ENCODE measurements around the gene ARMH3.
A peak's percentile ranks its signal among the peaks of the same experiment; 100 is the strongest.

ARMH3 gene

GRCh38 chr10:101840102-101840684 lies 215.8 kb downstream of the ARMH3 start:
- DNase-seq (ENCODE audit: extremely low spot score, insufficient read length, low read depth) = no peak
- FAIRE-seq = no peak

GRCh38 chr10:101839416-101840063 lies 216.4 kb downstream of the ARMH3 start:
- FAIRE-seq = peak; percentile 63
- DNase-seq (ENCODE audit: extremely low spot score, insufficient read length, low read depth) = no peak

DNA sequence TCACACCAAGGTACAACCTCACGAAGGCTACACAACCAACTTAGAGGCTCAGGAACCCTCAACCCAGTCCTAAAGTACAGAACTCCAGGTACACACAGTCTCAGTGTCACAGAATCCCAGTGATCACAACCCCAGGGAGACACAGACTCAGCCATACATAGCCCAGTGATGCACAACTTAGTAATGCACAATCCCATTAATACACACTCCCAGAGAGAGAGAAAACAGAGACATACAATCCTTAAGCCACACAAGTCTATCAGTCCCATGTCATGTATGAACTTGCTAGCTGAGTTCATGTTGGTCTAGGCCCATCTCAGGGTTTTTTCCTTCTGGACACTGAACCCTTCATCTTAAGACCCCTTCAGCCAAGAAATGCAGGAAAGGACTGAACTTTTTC lies 217.0 kb downstream of the ARMH3 start:
- no peak for FAIRE-seq
- DNase-seq (ENCODE audit: extremely low spot score, insufficient read length, low read depth) = no peak

DNA sequence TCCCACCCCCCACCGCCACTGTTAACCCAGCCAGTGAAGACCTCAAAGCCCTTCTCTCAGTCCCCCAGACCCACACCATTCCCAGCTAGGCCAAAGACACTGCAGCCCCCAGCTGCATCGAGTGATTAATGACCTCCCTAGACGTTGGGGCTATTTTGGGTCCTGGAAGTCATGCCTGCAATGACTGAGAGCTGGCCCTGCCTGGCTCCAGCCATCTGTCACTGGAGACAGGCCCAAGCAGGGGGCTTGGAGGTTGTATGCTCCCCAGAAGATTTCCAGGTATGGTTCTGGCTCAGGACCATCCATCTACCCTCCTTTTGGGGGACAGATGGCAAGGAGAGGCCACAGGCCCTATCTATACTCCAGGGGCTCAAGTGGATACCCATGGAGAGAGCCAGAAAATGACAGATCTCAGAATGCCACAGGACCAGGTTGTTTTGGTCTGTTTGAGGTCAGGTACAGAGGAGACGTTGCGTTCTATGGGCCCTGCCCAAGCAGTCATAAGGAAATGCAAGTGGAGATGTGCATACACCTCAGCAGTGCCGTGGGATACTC lies 217.5 kb downstream of the ARMH3 start:
- DNase-seq (ENCODE audit: extremely low spot score, insufficient read length, low read depth) (no peak), FAIRE-seq (no peak)

DNA sequence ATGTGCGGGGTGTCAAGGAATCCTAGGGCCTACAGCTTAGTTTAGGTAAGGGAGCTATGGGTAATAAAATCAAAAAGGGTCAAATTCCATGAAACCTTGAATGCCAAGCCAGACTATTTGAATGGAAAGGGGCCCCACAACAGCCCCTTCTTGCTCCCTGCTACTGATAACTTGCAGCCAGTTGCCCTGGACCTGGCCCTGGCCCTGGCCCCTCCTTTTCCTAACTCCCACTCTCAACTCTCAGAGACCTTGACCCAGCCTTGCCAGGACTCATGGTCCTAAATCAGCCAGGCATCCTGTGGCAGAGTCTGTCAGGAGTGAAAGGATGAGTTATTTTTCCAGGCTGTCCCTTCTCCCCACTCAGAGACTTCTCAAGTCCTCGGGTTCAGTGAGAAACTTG lies 218.2 kb downstream of the ARMH3 start:
- FAIRE-seq = no peak
- DNase-seq (ENCODE audit: extremely low spot score, insufficient read length, low read depth) = no peak

DNA sequence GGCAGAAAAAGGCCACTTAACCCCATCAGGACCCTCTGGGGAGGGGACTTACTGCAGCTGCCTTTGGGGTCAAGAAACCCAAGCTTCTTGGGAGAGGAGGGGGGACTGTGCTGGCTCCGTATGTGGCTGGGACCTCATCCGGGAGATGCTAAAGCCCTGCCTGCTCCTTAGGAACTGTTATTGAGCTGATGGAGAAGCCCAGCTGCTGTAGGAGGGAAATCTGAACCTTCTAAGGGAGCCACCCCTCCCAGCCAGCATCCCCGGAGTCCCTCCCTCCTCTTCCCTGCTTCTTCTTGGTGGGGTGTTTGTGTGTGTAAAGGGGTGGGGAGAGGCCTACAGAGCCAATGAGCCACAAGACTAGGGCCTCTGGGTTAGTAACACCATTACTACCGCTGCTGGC lies 220.6 kb downstream of the ARMH3 start:
- no peak for FAIRE-seq
- DNase-seq (ENCODE audit: extremely low spot score, insufficient read length, low read depth) = no peak

DNA sequence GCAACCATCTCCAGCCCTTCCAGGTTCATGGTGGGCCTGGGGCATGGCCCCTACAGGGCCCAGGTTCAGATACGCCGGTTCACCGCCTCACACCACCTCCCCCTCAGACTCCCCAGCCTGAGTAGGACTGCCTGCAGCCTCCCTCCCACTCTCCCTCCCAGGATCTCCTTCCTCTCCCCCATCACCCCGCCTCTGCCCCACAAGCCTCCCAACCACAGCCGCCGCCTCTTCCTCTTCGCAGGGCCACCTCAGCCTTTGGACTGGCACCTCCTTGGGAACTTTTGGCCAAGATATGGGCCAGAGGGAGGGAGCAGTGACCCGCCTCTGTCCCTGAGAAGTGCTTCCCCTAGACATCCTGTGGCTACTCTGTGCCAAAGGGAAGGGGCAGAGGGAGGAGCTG lies 221.6 kb downstream of the ARMH3 start:
- no peak for FAIRE-seq
- DNase-seq (ENCODE audit: extremely low spot score, insufficient read length, low read depth) = no peak

GRCh38 chr10:101833466-101833865 lies 222.5 kb downstream of the ARMH3 start:
- no peak for FAIRE-seq
- no peak for DNase-seq (ENCODE audit: extremely low spot score, insufficient read length, low read depth)

DNA sequence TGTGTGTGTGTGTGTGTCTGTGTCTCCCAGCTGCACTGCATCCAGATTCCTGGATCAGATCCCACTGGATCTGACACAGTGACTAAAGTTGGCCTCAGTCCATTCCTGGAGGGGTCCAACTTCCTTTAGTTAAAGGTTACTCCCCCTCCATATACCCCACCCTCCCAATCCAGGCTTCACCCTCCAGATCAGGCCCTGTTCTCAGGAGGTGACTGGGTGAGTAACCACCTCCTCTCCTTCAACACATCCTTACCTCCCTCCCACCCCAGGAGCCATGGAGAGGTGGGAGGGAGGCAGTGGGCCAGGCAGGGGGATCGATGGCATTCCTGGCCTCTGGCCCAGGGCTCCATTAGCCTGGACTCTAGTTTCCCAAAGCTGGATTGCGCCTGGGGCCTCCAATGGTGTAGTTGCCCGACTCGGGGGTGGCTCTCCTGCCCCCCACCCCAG lies 223.6 kb downstream of the ARMH3 start:
- no peak for FAIRE-seq

GRCh38 chr10:101831169-101831811 lies 224.7 kb downstream of the ARMH3 start:
- no peak for FAIRE-seq
- DNase-seq (ENCODE audit: extremely low spot score, insufficient read length, low read depth) = no peak

More for the DNA sequence above, 223.6 kb downstream of the ARMH3 start:
- no peak for DNase-seq (ENCODE audit: extremely low spot score, insufficient read length, low read depth)

DNA sequence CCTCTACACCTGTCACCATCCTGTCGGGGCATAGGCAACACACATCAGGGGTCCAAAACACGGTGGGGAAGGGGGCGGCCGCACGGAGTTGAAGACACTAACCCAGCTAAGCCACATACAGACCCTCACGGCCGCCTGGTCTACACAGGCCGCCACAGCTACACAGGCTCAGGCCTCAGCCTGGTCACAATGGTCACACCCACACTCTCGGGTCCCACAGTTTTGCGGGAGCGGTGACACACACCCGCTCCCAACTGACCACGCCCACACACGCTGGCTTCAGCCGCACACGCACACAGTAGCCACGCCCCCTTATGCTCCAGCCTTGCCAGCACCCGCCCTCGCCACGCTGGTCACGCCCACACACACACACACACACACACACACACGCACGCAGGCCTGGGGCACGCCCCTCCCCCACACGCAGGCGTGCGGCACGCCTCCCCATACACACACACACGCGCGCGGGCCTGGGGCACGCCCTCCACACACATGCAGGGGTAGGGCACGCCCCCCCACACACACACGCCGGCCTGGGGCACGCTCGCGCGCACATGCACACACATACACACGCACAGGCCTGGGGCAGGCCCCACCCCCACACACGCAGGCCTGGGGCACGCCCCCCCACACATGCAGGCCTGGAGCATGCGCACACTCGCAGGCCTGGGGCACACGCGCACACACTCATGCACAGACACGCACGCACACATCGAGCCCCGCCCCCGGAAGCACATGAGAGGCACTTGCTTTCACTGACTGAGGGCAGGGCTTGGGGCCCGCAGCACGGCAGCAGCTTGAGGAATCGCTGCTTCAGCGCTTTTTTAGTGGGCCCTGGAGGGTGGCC lies 225.4 kb downstream of the ARMH3 start:
- peak; percentile 96 for FAIRE-seq

GRCh38 chr10:101829561-101830315 lies 226.2 kb downstream of the ARMH3 start:
- DNase-seq (ENCODE audit: extremely low spot score, insufficient read length, low read depth) (peak; percentile 72), FAIRE-seq (peak; percentile 62)

More for the DNA sequence above, 225.4 kb downstream of the ARMH3 start:
- DNase-seq (ENCODE audit: extremely low spot score, insufficient read length, low read depth) = peak; percentile 86

- FAIRE-seq (no peak), DNase-seq (ENCODE audit: extremely low spot score, insufficient read length, low read depth) (no peak)
Measured at GRCh38 chr10:101828766-101829551, 227.0 kb downstream of the ARMH3 start.

DNA sequence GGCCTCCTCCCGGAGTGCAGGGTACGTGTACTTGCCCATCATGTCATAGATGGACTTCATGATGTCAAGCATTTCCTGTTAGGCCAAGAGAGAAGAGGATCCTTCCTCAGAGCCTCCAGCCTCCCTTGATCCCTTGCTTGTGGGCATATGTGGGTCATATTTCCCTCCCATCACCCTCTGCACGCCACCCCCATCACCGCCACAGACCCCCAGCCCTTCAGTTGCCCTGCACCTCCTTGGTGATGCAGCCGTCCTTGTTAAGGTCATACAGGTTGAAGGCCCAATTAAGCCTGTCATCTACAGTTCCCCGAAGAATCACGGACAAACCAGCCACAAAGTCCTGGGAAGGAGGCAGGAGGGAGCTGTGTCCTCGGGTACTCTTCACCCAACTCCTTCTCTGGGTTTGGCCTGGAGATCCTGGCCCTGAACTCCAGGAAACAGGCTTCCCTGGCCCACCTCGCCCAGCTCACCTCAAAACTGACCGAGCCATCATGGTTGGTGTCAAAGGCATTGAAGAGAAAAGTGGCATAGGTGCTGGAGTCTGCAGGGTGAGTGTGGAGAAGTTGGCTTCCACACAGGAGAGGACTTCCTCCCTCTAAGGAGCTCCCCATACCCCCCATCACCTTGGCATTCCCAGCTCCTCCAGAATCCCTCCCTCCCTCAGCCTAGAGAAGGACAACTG lies 227.9 kb downstream of the ARMH3 start:
- DNase-seq (ENCODE audit: extremely low spot score, insufficient read length, low read depth) = no peak
- no peak for FAIRE-seq

DNA sequence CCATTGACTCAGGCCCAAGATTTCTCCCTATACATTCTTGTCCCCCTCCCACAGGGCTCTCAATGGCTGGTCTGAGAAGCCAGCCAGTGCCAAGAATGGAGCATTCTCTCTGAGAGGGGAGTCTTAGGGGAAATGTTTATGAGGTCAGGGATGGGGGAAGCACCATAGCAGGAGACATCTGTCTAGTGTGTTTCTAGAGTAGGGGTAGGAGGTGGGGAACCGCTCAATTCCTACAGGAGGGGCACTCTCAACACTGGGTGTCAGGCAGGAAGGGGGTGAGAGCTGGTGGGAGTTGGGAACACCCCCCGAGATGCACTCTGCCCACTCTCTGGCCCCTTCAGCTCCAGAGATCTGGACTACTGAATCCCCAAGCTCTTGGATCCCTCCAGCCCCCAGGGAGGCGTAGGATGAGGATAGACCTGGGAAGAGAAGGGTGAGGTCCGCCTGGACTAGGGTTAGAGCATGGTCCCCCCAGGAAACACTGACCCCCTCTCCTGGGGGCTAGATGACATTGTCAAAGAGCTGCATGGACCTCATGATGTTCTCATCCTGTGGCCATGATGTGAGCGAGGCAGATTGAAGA lies 229.0 kb downstream of the ARMH3 start:
- FAIRE-seq = no peak

GRCh38 chr10:101824736-101825135 lies 231.2 kb downstream of the ARMH3 start:
- no peak for DNase-seq (ENCODE audit: extremely low spot score, insufficient read length, low read depth)
- no peak for FAIRE-seq

More for the DNA sequence above, 229.0 kb downstream of the ARMH3 start:
- DNase-seq (ENCODE audit: extremely low spot score, insufficient read length, low read depth) = no peak

GRCh38 chr10:101818872-101819633 lies 236.9 kb downstream of the ARMH3 start:
- FAIRE-seq = no peak
- DNase-seq (ENCODE audit: extremely low spot score, insufficient read length, low read depth) = no peak
